K562 (cell line): Measurements from ENCODE around the gene SORCS2. TPM values are rescaled to one million over a fixed set of nuclear protein-coding genes. Genes with fewer than 3 reads are reported as not detected.

Experiments
- ATAC-seq: fragments of 200-7000 bp; cut with Tn5 transposase; 3 replicates; pipeline ENCODE4 v1.9.1; 2020; ENCODE audit warnings: moderate library complexity
- BruUV-seq: library from RNA; stranded (reverse); fragments of 400-500 nt; replicated peaks from 2 replicates; lab custom pipeline; 2021; lab: Mats Ljungman, UMichigan
- CTCF ChIA-PET: fragments of 300-600 bp; formaldehyde crosslinking; extraction: SDS; loops from one replicate; lab custom pipeline; 2021; ENCODE audit warnings: low intra/inter-chr PET ratio; lab: Yijun Ruan, JAX
- POLR2A ChIA-PET: fragments of 300-600, 350-650 bp; sonication (Branson Sonifier 250); formaldehyde crosslinking; extraction: SDS; loops from one replicate; lab custom pipeline; 2021; ENCODE audit warnings: antibody characterized with exemption, inconsistent platforms; lab: Yijun Ruan, JAX
- DNase-seq, 4 experiments: peaks; one replicate each; pipeline versions ENCODE4 v3.0.0 to v3.0.0-alpha.2; 2011 to 2018; ENCODE audit warnings: low spot score in 3 of 4, mixed read lengths in 3 of 4; ENCODE audit errors: extremely low read depth in 1 of 4
- FAIRE-seq: peaks from 2 replicates; lab custom pipeline; 2011; peaks lifted over from hg19 to GRCh38; lab: Jason Lieb, UNC
- H2AFZ ChIP-seq: 2 replicates; pipeline ENCODE4 v1.6.0; 2011; ENCODE audit warnings: low read depth, low read length, control low read depth, inconsistent platforms
- H3K27ac ChIP-seq: fragments of 200-600 bp; 3 replicates; pipeline ENCODE4 v1.8.0; 2011; ENCODE audit warnings: low read depth, mild to moderate bottlenecking, control low read depth, inconsistent platforms, low read length, moderate library complexity, mixed read lengths; ENCODE audit errors: extremely low read depth
- H3K27me3 ChIP-seq, 2 experiments: fragments of 300-600 bp in 1 of 2; 2 replicates in 1 of 2; 3 replicates in 1 of 2; pipeline versions ENCODE4 v1.6.0 to v1.8.0; 2011; ENCODE audit warnings: inconsistent platforms in 2 of 2, low read length in 2 of 2, mild to moderate bottlenecking in 1 of 2, mixed read lengths in 1 of 2, moderate library complexity in 1 of 2; ENCODE audit not compliant: control insufficient read depth in 2 of 2, insufficient read depth in 2 of 2
- H3K36me3 ChIP-seq: fragments of 300-600 bp; 3 replicates; pipeline ENCODE4 v1.8.0; 2011; ENCODE audit warnings: mild to moderate bottlenecking, low read length, inconsistent platforms; ENCODE audit not compliant: control insufficient read depth, insufficient read depth
- H3K4me1 ChIP-seq, 2 experiments: fragments of 200-600 bp in 1 of 2; replicated peaks in 1 of 2; 2 replicates in 1 of 2; 3 replicates in 1 of 2; pipeline versions ENCODE4 v1.5.1 to v1.8.0; 2011; ENCODE audit warnings: inconsistent platforms in 2 of 2, low read length in 2 of 2, mild to moderate bottlenecking in 1 of 2, mixed read lengths in 1 of 2, moderate library complexity in 1 of 2; ENCODE audit not compliant: control insufficient read depth in 2 of 2, insufficient read depth in 2 of 2
- H3K4me2 ChIP-seq: 2 replicates; pipeline ENCODE4 v1.6.1; 2011; ENCODE audit warnings: low read length, control low read depth, inconsistent platforms, mixed read lengths; ENCODE audit not compliant: insufficient read depth
- H3K4me3 ChIP-seq: fragments of 200-600 bp; sonication (generic), shearing (Covaris generic); 2 replicates; pipeline ENCODE4 v1.5.1; 2016; ENCODE audit warnings: control low read depth, inconsistent platforms
- H3K79me2 ChIP-seq: fragments of 200-600 bp; 3 replicates; pipeline ENCODE4 v1.8.0; 2011; ENCODE audit warnings: low read length, inconsistent platforms; ENCODE audit not compliant: control insufficient read depth, insufficient read depth
- H3K9ac ChIP-seq, 2 experiments: 2 replicates each; pipeline versions ENCODE4 v1.6.0 to v1.6.1; 2011; ENCODE audit warnings: low read depth in 2 of 2, low read length in 2 of 2, control low read depth in 1 of 2, inconsistent platforms in 1 of 2, mild to moderate bottlenecking in 1 of 2, mixed read lengths in 1 of 2; ENCODE audit not compliant: insufficient read depth in 1 of 2
- H3K9me1 ChIP-seq: one replicate; pipeline ENCODE4 v1.6.0; 2011; ENCODE audit warnings: inconsistent platforms, mild to moderate bottlenecking, low read length, moderate library complexity; ENCODE audit not compliant: control insufficient read depth, insufficient read depth
- H3K9me3 ChIP-seq: replicated peaks from 2 replicates; pipeline ENCODE4 v1.5.1; 2011; ENCODE audit warnings: low read depth, low read length, inconsistent platforms; ENCODE audit not compliant: control insufficient read depth, insufficient read depth
- H4K20me1 ChIP-seq: replicated peaks from 2 replicates; pipeline ENCODE4 v1.6.1; 2011; ENCODE audit warnings: low read length, inconsistent platforms, mixed read lengths; ENCODE audit not compliant: control insufficient read depth, insufficient read depth
- CXXC5 ChIP-seq: fragments of 250-450 bp; sonication (Bioruptor Pico); IDR thresholded peaks from 2 replicates; pipeline ENCODE4 v1.8.0; 2022; ENCODE audit warnings: inconsistent platforms, mild to moderate bottlenecking, moderate library complexity
- ELK3 ChIP-seq: fragments of 450-650 bp; formaldehyde crosslinking; IDR thresholded peaks from 2 replicates; pipeline ENCODE4 v1.4.0; 2020; ENCODE audit warnings: mild to moderate bottlenecking
- FOXA1 ChIP-seq: fragments of 450-650 bp; IDR thresholded peaks from 2 replicates; pipeline ENCODE4 v1.6.1; 2016; ENCODE audit warnings: mild to moderate bottlenecking, borderline replicate concordance
- KAT8 ChIP-seq: fragments of 450-650 bp; IDR thresholded peaks from 2 replicates; pipeline ENCODE4 v1.6.1; 2016; ENCODE audit warnings: low read depth, mild to moderate bottlenecking
- MTF1 ChIP-seq: fragments of 250-450 bp; sonication (Bioruptor Pico); IDR thresholded peaks from 2 replicates; pipeline ENCODE4 v1.9.0; 2021; ENCODE audit warnings: moderate library complexity, mild to moderate bottlenecking, inconsistent platforms, borderline replicate concordance
- NCOA2 ChIP-seq, 2 experiments: fragments of 450-650 bp; IDR thresholded peaks; 2 replicates each; pipeline ENCODE4 v1.6.1; 2018; ENCODE audit warnings: mild to moderate bottlenecking in 2 of 2, moderate library complexity in 1 of 2; ENCODE audit not compliant: partially characterized antibody in 2 of 2
- NR2F6 ChIP-seq: fragments of 450-650 bp; formaldehyde crosslinking; IDR thresholded peaks from 2 replicates; pipeline ENCODE4 v1.4.0; 2020; ENCODE audit warnings: mild to moderate bottlenecking
- SMC3 ChIP-seq: conservative IDR thresholded peaks from 2 replicates; pipeline ENCODE4 v1.6.1; 2011; ENCODE audit warnings: low read depth, low read length, improper control_type of control experiment; ENCODE audit not compliant: insufficient read depth
- TFAP4 ChIP-seq: sonication (generic); formaldehyde crosslinking; IDR thresholded peaks from 2 replicates; pipeline ENCODE4 v1.8.0; 2022; ENCODE audit warnings: missing genetic modification reagents, mild to moderate bottlenecking, moderate library complexity, borderline replicate concordance
- TOE1 ChIP-seq, 2 experiments: fragments of 450-650 bp in 1 of 2; sonication (generic) in 1 of 2; formaldehyde crosslinking in 1 of 2; IDR thresholded peaks; 2 replicates each; pipeline versions ENCODE4 v1.7.1 to v1.8.0; 2016 to 2022; ENCODE audit warnings: borderline replicate concordance in 2 of 2, mild to moderate bottlenecking in 2 of 2, antibody characterized with exemption in 1 of 2, inconsistent platforms in 1 of 2, low read depth in 1 of 2, missing genetic modification reagents in 1 of 2, moderate library complexity in 1 of 2
- ZC3H8 ChIP-seq: fragments of 450-650 bp; IDR thresholded peaks from 2 replicates; pipeline ENCODE4 v1.6.1; 2017
- ZNF318 ChIP-seq, 2 experiments: fragments of 450-650 bp; IDR thresholded peaks; 2 replicates each; pipeline ENCODE4 v1.6.1; 2016; ENCODE audit warnings: mild to moderate bottlenecking in 2 of 2, borderline replicate concordance in 1 of 2, low read depth in 1 of 2, moderate library complexity in 1 of 2
- ZNF586 ChIP-seq: fragments of 450-650 bp; formaldehyde crosslinking; conservative IDR thresholded peaks from 2 replicates; pipeline ENCODE4 v1.4.0; 2020; ENCODE audit warnings: mild to moderate bottlenecking, moderate library complexity
- WGBS: fragments of 100-300 bp; shearing (Covaris generic); methylation state at CpG from one replicate; pipeline ENCODE4 v1.1.6; 2016; ENCODE audit warnings: low coverage, mixed read lengths; ENCODE audit not compliant: insufficient coverage; ENCODE audit errors: missing lambda C conversion rate; 5-methylcytosine and 5-hydroxymethylcytosine counted together
- in situ Hi-C: fragments of 300-500 bp; cut with MboI; formaldehyde crosslinking; loops from 4 replicates; pipeline ENCODE4 v1.15.0; 2018; ENCODE audit warnings: inconsistent platforms, mixed read lengths
- intact Hi-C: fragments of 100-400 bp; cut with micrococcal nuclease; formaldehyde crosslinking; loops from 2 replicates; pipeline ENCODE4 v1.14.2; 2022
- polyA plus RNA-seq, 8 experiments: library from polyadenylated mRNA; depleted of rRNA in 4 of 8; stranded (reverse) in 5 of 8; unstranded in 3 of 8; fragments of >200 nt; fragmentation: Nextera tagmentation in 2 of 8; fragmentation: Illumina TruSeq in 1 of 8; extraction: Ambion mirVana in 2 of 8; extraction: Trizol in 1 of 8; gene quantifications; 2 replicates each; pipeline versions ENCODE4 v1.2.1 to v1.2.3, GENCODE V29; 2011 to 2014; ENCODE audit warnings: inconsistent platforms in 1 of 8, missing spikeins in 1 of 8
- total RNA-seq, 7 experiments: library from RNA; depleted of rRNA in 6 of 7; stranded (reverse); fragments of >200 nt in 6 of 7; fragmentation: Illumina TruSeq in 2 of 7; extraction: Trizol in 2 of 7; gene quantifications; 2 replicates each; pipeline versions ENCODE4 v1.2.1 to v1.2.3, GENCODE V29; 2011 to 2021; ENCODE audit warnings: low replicate concordance in 1 of 7

The SORCS2 gene
- total and polyA plus RNA-seq, 9 of the 15 experiments (the other 6 are each of a cell fraction or from before 2014, with no cell fraction given) = not detected

GRCh38 chr4:7331682-7332000 is 139.3 kb downstream of the SORCS2 start:
- CTCF ChIA-PET = no interaction called here
- Histone ChIP-seq H3K27ac (no peak overlapping the region), H3K27me3 (peaks cover 5 to 71% of the 10 kb centered on the region in 2 experiments; a peak in 3 of 5 replicates), H3K4me2 (no peak overlapping the region), H3K79me2 (no peaks in the 10 kb centered on the region), H3K9me1 (no peaks in the 10 kb centered on the region), H3K4me1 (peaks cover 0 to 9% of the 10 kb centered on the region in 2 experiments; a peak in 1 of 5 replicates), H2AFZ (no peak overlapping the region), H3K36me3 (no peaks in the 10 kb centered on the region), H3K9ac (no peak overlapping the region), H3K9me3 (no peaks in the 10 kb centered on the region), H3K4me3 (no peak overlapping the region), H4K20me1 (peaks cover 12% of the 10 kb centered on the region; the same call in 1 of the 2 replicates)
- FAIRE-seq (no peak), DNase-seq (no peak), ATAC-seq (no peak)
- in situ Hi-C loops (no loop called here), intact Hi-C loops (no loop called here)
- no TSS peak for BruUV-seq
- POLR2A ChIA-PET = no interaction called here
- WGBS = 1% methylated on average over 11 of the region's 11 CpGs
- no peak for TF ChIP-seq NR2F6 (CRISPR knock-in tag)
- no peak for TF ChIP-seq NCOA2 (IDR thresholded peaks at IDR 0.05; ENCODE audit: partially characterized antibody in 2 of 2)
- TF ChIP-seq KAT8 = no peak
- TF ChIP-seq ELK3 (CRISPR knock-in tag) = no peak
- TF ChIP-seq FOXA1 = no peak
- TF ChIP-seq TFAP4 (CRISPR knock-in tag) = no peak
- TF ChIP-seq ZNF318 (IDR thresholded peaks at IDR 0.05; ENCODE audit: borderline replicate concordance in 1 of 2, low read depth in 1 of 2) = no peak
- TF ChIP-seq SMC3 = no peak
- TF ChIP-seq MTF1 (CRISPR knock-in tag) = no peak
- TF ChIP-seq TOE1 (IDR thresholded peaks at IDR 0.05; ENCODE audit: borderline replicate concordance) = no peak
- TF ChIP-seq TOE1 (CRISPR knock-in tag; IDR thresholded peaks at IDR 0.05; ENCODE audit: borderline replicate concordance, low read depth) = no peak
- no peak for TF ChIP-seq ZC3H8
- no peak for TF ChIP-seq ZNF586 (CRISPR knock-in tag)
- TF ChIP-seq CXXC5 (CRISPR knock-in tag) = no peak
